RWPE2 (cell line): ENCODE measurements around the gene TMEM121.

Source experiments
- ATAC-seq: fragments of 200-7000 bp; cut with Tn5 transposase; 3 replicates; pipeline ENCODE4 v1.9.1; 2021; ENCODE audit warnings: low read depth
- DNase-seq: peaks from one replicate; pipeline ENCODE4 v3.0.0-alpha.2; 2020; ENCODE audit warnings: low spot score
- H3K27ac ChIP-seq: fragments of 450-650 bp; 2 replicates; pipeline ENCODE4 v1.5.1; 2017; ENCODE audit warnings: mild to moderate bottlenecking; ENCODE audit not compliant: poor library complexity, severe bottlenecking
- H3K27me3 ChIP-seq: fragments of 250-450 bp; sonication (Bioruptor Pico); 2 replicates; pipeline ENCODE4 v1.5.1; 2021; ENCODE audit warnings: mild to moderate bottlenecking, moderate library complexity; ENCODE audit not compliant: insufficient read depth, poor library complexity, severe bottlenecking
- H3K36me3 ChIP-seq: fragments of 250-450 bp; sonication (Bioruptor Pico); 2 replicates; pipeline ENCODE4 v1.5.1; 2020; ENCODE audit warnings: low read depth, mild to moderate bottlenecking, moderate library complexity
- H3K4me1 ChIP-seq: fragments of 250-450 bp; sonication (Bioruptor Pico); 2 replicates; pipeline ENCODE4 v1.5.1; 2021; ENCODE audit warnings: mild to moderate bottlenecking, moderate library complexity; ENCODE audit not compliant: insufficient read depth, poor library complexity, severe bottlenecking
- H3K4me3 ChIP-seq: fragments of 250-450 bp; sonication (Bioruptor Pico); 2 replicates; pipeline ENCODE4 v1.5.1; 2021; ENCODE audit warnings: mild to moderate bottlenecking, moderate library complexity; ENCODE audit not compliant: severe bottlenecking
- H3K9me3 ChIP-seq: fragments of 250-450 bp; sonication (Bioruptor Pico); 2 replicates; pipeline ENCODE4 v1.5.1; 2021; ENCODE audit warnings: mild to moderate bottlenecking, moderate library complexity; ENCODE audit not compliant: severe bottlenecking
- TF ChIP-seq, protein P1 (sequence below): fragments of 450-650 bp; IDR thresholded peaks from one replicate; pipeline ENCODE4 v1.5.1; 2017; ENCODE audit warnings: mild to moderate bottlenecking, moderate library complexity; ENCODE audit not compliant: poor library complexity, severe bottlenecking

TMEM121 gene

DNA sequence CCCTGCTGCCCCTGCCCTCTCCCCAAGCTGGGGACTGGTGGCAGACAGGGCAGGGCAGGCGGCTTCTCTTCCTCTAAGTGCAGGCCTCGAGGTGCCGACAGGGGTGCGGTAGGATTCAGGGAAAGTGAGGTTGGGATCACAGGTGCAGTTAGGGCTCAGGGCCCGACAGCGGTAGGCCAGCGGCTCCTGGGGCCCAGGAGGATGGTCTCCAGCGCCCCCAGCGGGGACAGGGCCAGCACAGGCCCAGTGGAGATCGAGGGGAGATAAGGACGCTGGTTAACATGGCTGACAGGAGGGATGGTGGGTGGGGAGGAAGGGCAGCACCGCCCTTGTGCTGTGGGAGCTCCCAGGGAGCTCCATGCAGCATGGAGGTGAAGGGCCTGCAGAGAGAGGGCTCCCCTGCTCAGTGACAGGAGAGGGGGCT is 40.6 kb upstream of the TMEM121 start:
- no peak overlapping the region for H3K4me3 ChIP-seq
- peaks cover 29% of the 10 kb centered on the region for H3K4me1 ChIP-seq
- TF ChIP-seq, protein P1, sequence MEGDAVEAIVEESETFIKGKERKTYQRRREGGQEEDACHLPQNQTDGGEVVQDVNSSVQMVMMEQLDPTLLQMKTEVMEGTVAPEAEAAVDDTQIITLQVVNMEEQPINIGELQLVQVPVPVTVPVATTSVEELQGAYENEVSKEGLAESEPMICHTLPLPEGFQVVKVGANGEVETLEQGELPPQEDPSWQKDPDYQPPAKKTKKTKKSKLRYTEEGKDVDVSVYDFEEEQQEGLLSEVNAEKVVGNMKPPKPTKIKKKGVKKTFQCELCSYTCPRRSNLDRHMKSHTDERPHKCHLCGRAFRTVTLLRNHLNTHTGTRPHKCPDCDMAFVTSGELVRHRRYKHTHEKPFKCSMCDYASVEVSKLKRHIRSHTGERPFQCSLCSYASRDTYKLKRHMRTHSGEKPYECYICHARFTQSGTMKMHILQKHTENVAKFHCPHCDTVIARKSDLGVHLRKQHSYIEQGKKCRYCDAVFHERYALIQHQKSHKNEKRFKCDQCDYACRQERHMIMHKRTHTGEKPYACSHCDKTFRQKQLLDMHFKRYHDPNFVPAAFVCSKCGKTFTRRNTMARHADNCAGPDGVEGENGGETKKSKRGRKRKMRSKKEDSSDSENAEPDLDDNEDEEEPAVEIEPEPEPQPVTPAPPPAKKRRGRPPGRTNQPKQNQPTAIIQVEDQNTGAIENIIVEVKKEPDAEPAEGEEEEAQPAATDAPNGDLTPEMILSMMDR: no peak
- ATAC-seq: no peak
- no peaks in the 10 kb centered on the region for H3K27me3 ChIP-seq
- DNase-seq: no peak
- no peaks in the 10 kb centered on the region for H3K9me3 ChIP-seq
- no peak overlapping the region for H3K27ac ChIP-seq
- no peaks in the 10 kb centered on the region for H3K36me3 ChIP-seq

DNA sequence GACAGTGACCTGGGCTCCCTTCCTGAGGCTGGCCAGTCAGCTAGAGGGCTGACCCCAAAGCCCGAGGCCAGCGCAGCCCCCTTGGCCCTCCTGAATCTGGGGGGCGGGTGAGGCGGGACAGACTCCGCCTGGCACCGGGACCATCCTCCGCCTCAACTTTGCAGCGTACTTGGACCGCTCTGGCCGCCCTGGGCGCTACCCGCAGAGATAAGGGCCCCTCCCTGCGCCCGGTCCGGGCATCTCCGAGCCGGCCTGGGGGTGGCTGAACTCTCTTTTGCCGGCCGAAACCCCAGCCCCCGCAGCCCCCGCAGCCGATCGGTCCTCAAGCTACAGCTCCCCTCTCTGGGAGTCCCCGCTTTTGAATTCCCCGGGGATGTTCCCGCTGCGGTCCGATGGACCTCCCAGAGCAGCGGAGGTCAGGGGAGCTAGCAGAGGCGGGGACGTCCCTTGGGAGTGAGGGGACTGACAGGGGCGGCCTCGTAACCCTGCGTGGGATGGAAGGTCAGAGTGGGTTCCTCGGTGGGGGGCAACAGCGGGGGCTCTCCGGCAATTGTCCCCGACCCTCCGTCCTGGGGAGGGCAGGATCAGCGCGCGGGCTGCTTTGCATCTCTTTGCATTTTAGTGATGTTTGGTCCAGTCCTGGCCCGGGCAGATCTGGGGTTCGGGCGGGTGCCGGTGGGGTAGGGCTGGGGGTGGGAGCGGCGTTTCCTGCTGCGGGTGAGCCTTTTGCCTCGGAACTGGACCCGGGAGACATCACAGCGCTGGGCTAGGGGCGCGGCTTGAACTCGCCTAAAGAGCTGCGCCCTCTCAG is 40.0 kb upstream of the TMEM121 start, which contains the start of gene CRIP1:
TSS of gene CRIP1 (plus strand) at position 724 of the 811 bp plus-strand sequence. CDS start 374 bp downstream, outside the sequence.
- H3K4me1 ChIP-seq: peaks cover 24% of the 10 kb centered on the region

DNA sequence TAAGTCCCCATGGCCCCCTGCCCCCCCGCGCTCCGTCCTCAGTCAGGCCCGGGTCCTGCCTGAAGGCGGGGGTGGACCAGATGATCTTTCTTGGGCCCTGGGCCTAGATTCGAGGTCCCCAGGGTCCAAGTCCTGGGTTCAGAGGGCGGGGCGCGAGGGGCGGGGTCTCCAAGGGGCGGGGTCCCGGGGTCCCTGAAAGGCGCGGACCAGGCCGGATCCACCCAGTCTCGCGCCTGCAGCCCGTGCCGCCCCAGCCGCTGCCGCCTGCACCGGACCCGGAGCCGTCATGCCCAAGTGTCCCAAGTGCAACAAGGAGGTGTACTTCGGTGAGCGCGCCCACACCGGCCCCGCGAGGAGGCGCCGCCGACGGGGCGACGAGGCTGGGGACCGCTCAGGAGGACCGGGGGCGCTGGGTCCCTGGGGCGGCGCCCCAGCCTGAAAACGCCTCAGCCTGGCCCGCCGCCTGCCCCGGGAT is 39.4 kb upstream of the TMEM121 start:
- H3K27ac ChIP-seq: no peak overlapping the region
- peaks cover 22% of the 10 kb centered on the region for H3K4me1 ChIP-seq
- no peak for ATAC-seq

More for the DNA sequence above, 40.0 kb upstream of the TMEM121 start, which contains the start of gene CRIP1:
- ATAC-seq (no peak), DNase-seq (no peak)
- Histone ChIP-seq H3K27me3 (no peaks in the 10 kb centered on the region), H3K27ac (no peak within 1 kb of the TSS), H3K9me3 (no peaks in the 10 kb centered on the region), H3K36me3 (no peaks in the 10 kb centered on the region), H3K4me3 (peak within 1 kb of the TSS; percentile 24)
- TF ChIP-seq, protein P1: no peak

DNA sequence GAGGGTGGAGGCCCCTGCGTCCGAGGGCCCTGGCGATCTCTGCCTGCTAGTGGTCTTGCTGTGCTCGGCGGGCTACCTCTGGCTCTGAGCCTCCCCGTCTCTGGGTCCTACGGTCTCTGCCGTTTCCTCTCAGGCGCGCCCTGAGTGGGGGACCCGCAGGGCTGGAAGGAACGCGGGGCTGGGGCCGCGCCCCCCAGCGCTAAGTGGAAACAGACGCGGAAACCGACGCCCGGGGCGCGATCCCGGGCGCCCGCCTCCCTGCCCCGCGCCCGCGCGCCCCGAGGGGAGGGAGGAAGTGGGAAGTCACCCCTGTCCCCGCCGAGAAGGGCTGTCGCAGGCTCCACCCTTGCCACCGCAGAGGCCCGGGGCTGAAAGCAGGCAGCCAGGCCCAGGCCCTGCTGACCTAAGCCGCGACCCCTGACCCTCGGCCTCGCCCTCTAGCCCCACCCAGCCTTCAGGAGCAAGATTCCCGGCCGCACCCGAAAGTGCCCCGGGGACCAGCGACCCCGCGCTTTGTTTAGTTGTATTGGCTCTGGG is 38.9 kb upstream of the TMEM121 start:
- Histone ChIP-seq H3K27me3 (no peaks in the 10 kb centered on the region), H3K4me3 (peak overlapping the region; percentile 24), H3K4me1 (peaks cover 17% of the 10 kb centered on the region), H3K27ac (no peak overlapping the region), H3K36me3 (peaks cover 8% of the 10 kb centered on the region), H3K9me3 (no peaks in the 10 kb centered on the region)
- ATAC-seq (no peak), DNase-seq (no peak)
- TF ChIP-seq, protein P1: no peak

More for the DNA sequence above, 39.4 kb upstream of the TMEM121 start:
- no peak for DNase-seq
- H3K4me3 ChIP-seq: peak overlapping the region; percentile 24
- H3K9me3 ChIP-seq: no peaks in the 10 kb centered on the region
- H3K27me3 ChIP-seq: no peaks in the 10 kb centered on the region
- TF ChIP-seq, protein P1: no peak
- peaks cover 3% of the 10 kb centered on the region for H3K36me3 ChIP-seq
